Upper lobe of left lung (tissue), 6 donors: ENCODE measurements around the gene BTD. TPM values are rescaled to one million over a fixed set of nuclear protein-coding genes. Genes with fewer than 3 reads are reported as not detected.
"Not testable (repeated sequence)": the region's sequence is repeated elsewhere in the genome, so short reads cannot be mapped to it uniquely, and the experiment has no call there.

ENCODE experiments used
- ATAC-seq, 2 donors: fragments of 200-7000 bp; cut with Tn5 transposase; one replicate each; pipeline ENCODE4 v1.9.1; 2022; ENCODE audit warnings: mild to moderate bottlenecking in 2 of 2, moderate library complexity in 2 of 2; ENCODE audit not compliant: low FRiP score in 2 of 2
- DNase-seq, 2 donors: peaks; one replicate each; pipeline ENCODE4 v3.0.0-alpha.2; 2019 to 2020
- H3K27ac ChIP-seq, 4 donors: fragments of 200-600 bp; sonication (generic); one replicate each; pipeline ENCODE4 v1.5.1; 2016 to 2019
- H3K27me3 ChIP-seq, 4 donors: fragments of 200-600 bp; sonication (generic); one replicate each; pipeline ENCODE4 v1.5.1; 2017 to 2019
- H3K36me3 ChIP-seq, 4 donors: fragments of 200-600 bp; sonication (generic); one replicate each; pipeline ENCODE4 v1.5.1; 2016 to 2019
- H3K4me1 ChIP-seq, 4 donors: fragments of 200-600 bp; sonication (generic); one replicate each; pipeline ENCODE4 v1.5.1; 2018 to 2019
- H3K4me3 ChIP-seq, 4 donors: fragments of 200-600 bp; sonication (generic); one replicate each; pipeline ENCODE4 v1.5.1; 2017 to 2019; ENCODE audit warnings: mild to moderate bottlenecking in 2 of 4, moderate library complexity in 1 of 4
- H3K9me3 ChIP-seq, 4 donors: fragments of 200-600 bp; sonication (generic); one replicate each; pipeline ENCODE4 v1.5.1; 2018 to 2019
- CTCF ChIP-seq, 6 experiments: fragments of 450-650 bp in 4 of 6; fragments of 200-600 bp in 2 of 6; sonication (generic) in 2 of 6; IDR thresholded peaks; one replicate each; pipeline ENCODE4 v1.5.1; 2016 to 2019; ENCODE audit warnings: antibody characterized with exemption in 6 of 6
- EP300 ChIP-seq, 4 donors: sonication (generic); formaldehyde crosslinking; IDR thresholded peaks; one replicate each; pipeline ENCODE4 v1.5.1; 2017; ENCODE audit warnings: antibody characterized with exemption in 4 of 4, control low read depth in 2 of 4
- POLR2A ChIP-seq, 4 donors: fragments of 450-650 bp; IDR thresholded peaks; one replicate each; pipeline ENCODE4 v1.5.1; 2016 to 2017; ENCODE audit warnings: antibody characterized with exemption in 4 of 4, mild to moderate bottlenecking in 2 of 4
- POLR2AphosphoS5 ChIP-seq, 2 donors: sonication (generic); formaldehyde crosslinking; IDR thresholded peaks; one replicate each; pipeline ENCODE4 v1.5.1; 2017; ENCODE audit warnings: antibody characterized with exemption in 2 of 2
- WGBS, 2 donors: methylation state at CpG; one replicate each; pipeline ENCODE4 v1.1.5; 2017 to 2018; 5-methylcytosine and 5-hydroxymethylcytosine counted together
- total RNA-seq, 6 donors: library from RNA; depleted of rRNA in 4 of 6; stranded (reverse); fragments of >200 nt in 4 of 6; gene quantifications; one replicate each; pipeline versions ENCODE4 v1.1.0 to v1.2.1, GENCODE V29; 2016 to 2021
- donor health status: DM: no; HTN: no; CAD: no; lungs with moderate emphysema.
- donor health status: DM: no; HTN: yes; CAD: no; lungs with severe emphysema.

Gene BTD
- total RNA-seq, 6 donors from 2014 or later, result 6.8 to 32.2 (median 21.8) TPM

- Histone ChIP-seq H3K4me3 (no peak overlapping the region), H3K4me1 (peaks cover 0 to 17% (median 7%) of the 10 kb centered on the region in 4 donors), H3K27me3 (no peaks in the 10 kb centered on the region), H3K27ac (no peak overlapping the region), H3K36me3 (no peaks in the 10 kb centered on the region), H3K9me3 (no peaks in the 10 kb centered on the region)
- DNase-seq (no peak), ATAC-seq (no peak)
- 97 to 98% methylated on average over 3 of the region's 3 CpGs for WGBS, 2 donors
- TF ChIP-seq CTCF (IDR thresholded peaks at IDR 0.05), result no peak
- TF ChIP-seq EP300 (IDR thresholded peaks at IDR 0.05), result no peak
Observed at GRCh38 chr3:15611018-15611417, 9.5 kb downstream of the BTD start.

GRCh38 chr3:15612001-15612400, 10.5 kb downstream of the BTD start:
- no peaks in the 10 kb centered on the region for H3K36me3 ChIP-seq
- TF ChIP-seq POLR2AphosphoS5 (IDR thresholded peaks at IDR 0.05), result no peak
- peaks cover 0 to 14% (median 4%) of the 10 kb centered on the region in 4 donors for H3K4me1 ChIP-seq
- no peak overlapping the region for H3K4me3 ChIP-seq
- no peaks in the 10 kb centered on the region for H3K27me3 ChIP-seq
- DNase-seq (no peak), ATAC-seq (no peak)
- WGBS, 2 donors, result 41 to 52% methylated on average over 1 of the region's 1 CpG
- no peak overlapping the region for H3K27ac ChIP-seq
- no peaks in the 10 kb centered on the region for H3K9me3 ChIP-seq

GRCh38 chr3:15614958-15615357, 13.4 kb downstream of the BTD start:
- ATAC-seq, result no peak
- Histone ChIP-seq H3K9me3 (peaks cover 0 to 4% (median 3%) of the 10 kb centered on the region in 4 donors), H3K27ac (no peak overlapping the region), H3K27me3 (no peaks in the 10 kb centered on the region), H3K36me3 (no peaks in the 10 kb centered on the region), H3K4me1 (peaks cover 0 to 14% (median 0%) of the 10 kb centered on the region in 4 donors), H3K4me3 (no peak overlapping the region)
- WGBS, 2 donors, result 79 to 83% methylated on average over 1 of the region's 1 CpG
- TF ChIP-seq EP300 (IDR thresholded peaks at IDR 0.05) (no peak), POLR2AphosphoS5 (IDR thresholded peaks at IDR 0.05) (no peak), POLR2A (IDR thresholded peaks at IDR 0.05) (no peak), CTCF (IDR thresholded peaks at IDR 0.05) (no peak)
- DNase-seq, result no peak

- H3K9me3 ChIP-seq, result peaks cover 0 to 15% (median 8%) of the 10 kb centered on the region in 4 donors
- DNase-seq (no peak), ATAC-seq (no peak)
- WGBS, 2 donors, result 92 to 95% methylated on average over 6 of the region's 6 CpGs
- no peak overlapping the region for H3K4me3 ChIP-seq
- H3K27me3 ChIP-seq, result no peaks in the 10 kb centered on the region
- no peak for TF ChIP-seq CTCF (IDR thresholded peaks at IDR 0.05)
- no peak for TF ChIP-seq EP300 (IDR thresholded peaks at IDR 0.05)
- no peak for TF ChIP-seq POLR2AphosphoS5 (IDR thresholded peaks at IDR 0.05)
- TF ChIP-seq POLR2A (IDR thresholded peaks at IDR 0.05), result no peak
- H3K4me1 ChIP-seq, result peaks cover 0 to 9% (median 0%) of the 10 kb centered on the region in 4 donors
- H3K36me3 ChIP-seq, result no peaks in the 10 kb centered on the region
- H3K27ac ChIP-seq, result no peak overlapping the region
Observed at GRCh38 chr3:15616053-15616452, 14.5 kb downstream of the BTD start.

- H3K27me3 ChIP-seq, H3K36me3 ChIP-seq, H3K4me1 ChIP-seq, H3K4me3 ChIP-seq, DNase-seq, ATAC-seq, H3K27ac ChIP-seq: not testable (repeated sequence)
- H3K9me3 ChIP-seq, result peaks cover 0 to 16% (median 8%) of the 10 kb centered on the region in 4 donors
- WGBS, 2 donors, result 95 to 97% methylated on average over 8 of the region's 8 CpGs
Observed at GRCh38 chr3:15619659-15620464, 18.3 kb downstream of the BTD start.
